ENCODE data around the gene CLIC4.

- TF ChIP-seq GABPB1 (CRISPR knock-in tag; IDR thresholded peaks at IDR 0.05) (no peak), ZNF138 (CRISPR knock-in tag; conservative IDR thresholded peaks at IDR 0.05) (no peak), ERG (CRISPR knock-in tag; IDR thresholded peaks at IDR 0.05) (no peak), ETV6 (CRISPR knock-in tag; IDR thresholded peaks at IDR 0.05) (no peak), NR3C1 (CRISPR knock-in tag; conservative IDR thresholded peaks at IDR 0.05; ENCODE audit: low read depth) (no peak), ZNF423 (CRISPR knock-in tag; IDR thresholded peaks at IDR 0.05) (no peak), SP1 (CRISPR knock-in tag; conservative IDR thresholded peaks at IDR 0.05) (no peak)
- TF ChIP-seq, protein P1, sequence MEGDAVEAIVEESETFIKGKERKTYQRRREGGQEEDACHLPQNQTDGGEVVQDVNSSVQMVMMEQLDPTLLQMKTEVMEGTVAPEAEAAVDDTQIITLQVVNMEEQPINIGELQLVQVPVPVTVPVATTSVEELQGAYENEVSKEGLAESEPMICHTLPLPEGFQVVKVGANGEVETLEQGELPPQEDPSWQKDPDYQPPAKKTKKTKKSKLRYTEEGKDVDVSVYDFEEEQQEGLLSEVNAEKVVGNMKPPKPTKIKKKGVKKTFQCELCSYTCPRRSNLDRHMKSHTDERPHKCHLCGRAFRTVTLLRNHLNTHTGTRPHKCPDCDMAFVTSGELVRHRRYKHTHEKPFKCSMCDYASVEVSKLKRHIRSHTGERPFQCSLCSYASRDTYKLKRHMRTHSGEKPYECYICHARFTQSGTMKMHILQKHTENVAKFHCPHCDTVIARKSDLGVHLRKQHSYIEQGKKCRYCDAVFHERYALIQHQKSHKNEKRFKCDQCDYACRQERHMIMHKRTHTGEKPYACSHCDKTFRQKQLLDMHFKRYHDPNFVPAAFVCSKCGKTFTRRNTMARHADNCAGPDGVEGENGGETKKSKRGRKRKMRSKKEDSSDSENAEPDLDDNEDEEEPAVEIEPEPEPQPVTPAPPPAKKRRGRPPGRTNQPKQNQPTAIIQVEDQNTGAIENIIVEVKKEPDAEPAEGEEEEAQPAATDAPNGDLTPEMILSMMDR (IDR thresholded peaks at IDR 0.05), result no peak
- TF ChIP-seq, protein P2, sequence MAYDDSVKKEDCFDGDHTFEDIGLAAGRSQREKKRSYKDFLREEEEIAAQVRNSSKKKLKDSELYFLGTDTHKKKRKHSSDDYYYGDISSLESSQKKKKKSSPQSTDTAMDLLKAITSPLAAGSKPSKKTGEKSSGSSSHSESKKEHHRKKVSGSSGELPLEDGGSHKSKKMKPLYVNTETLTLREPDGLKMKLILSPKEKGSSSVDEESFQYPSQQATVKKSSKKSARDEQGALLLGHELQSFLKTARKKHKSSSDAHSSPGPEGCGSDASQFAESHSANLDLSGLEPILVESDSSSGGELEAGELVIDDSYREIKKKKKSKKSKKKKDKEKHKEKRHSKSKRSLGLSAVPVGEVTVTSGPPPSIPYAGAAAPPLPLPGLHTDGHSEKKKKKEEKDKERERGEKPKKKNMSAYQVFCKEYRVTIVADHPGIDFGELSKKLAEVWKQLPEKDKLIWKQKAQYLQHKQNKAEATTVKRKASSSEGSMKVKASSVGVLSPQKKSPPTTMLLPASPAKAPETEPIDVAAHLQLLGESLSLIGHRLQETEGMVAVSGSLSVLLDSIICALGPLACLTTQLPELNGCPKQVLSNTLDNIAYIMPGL (CRISPR knock-in tag; IDR thresholded peaks at IDR 0.05), result no peak
- TF ChIP-seq, protein P3, sequence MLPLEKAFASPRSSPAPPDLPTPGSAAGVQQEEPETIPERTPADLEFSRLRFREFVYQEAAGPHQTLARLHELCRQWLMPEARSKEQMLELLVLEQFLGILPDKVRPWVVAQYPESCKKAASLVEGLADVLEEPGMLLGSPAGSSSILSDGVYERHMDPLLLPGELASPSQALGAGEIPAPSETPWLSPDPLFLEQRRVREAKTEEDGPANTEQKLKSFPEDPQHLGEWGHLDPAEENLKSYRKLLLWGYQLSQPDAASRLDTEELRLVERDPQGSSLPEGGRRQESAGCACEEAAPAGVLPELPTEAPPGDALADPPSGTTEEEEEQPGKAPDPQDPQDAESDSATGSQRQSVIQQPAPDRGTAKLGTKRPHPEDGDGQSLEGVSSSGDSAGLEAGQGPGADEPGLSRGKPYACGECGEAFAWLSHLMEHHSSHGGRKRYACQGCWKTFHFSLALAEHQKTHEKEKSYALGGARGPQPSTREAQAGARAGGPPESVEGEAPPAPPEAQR (CRISPR knock-in tag; IDR thresholded peaks at IDR 0.05), result no peak
These were observed 20.7 kb upstream of the CLIC4 start for GRCh38 chr1:24724345-24725208.
